Umbilical cord (tissue), 1 donor: ENCODE results near the gene GUK1. TPM values are rescaled to one million over a fixed set of nuclear protein-coding genes. Genes with fewer than 3 reads are reported as not detected.

Source experiments
- total RNA-seq: library from RNA; depleted of rRNA; stranded (reverse); fragments of >200 nt; gene quantifications from one replicate; pipeline ENCODE4 v1.2.3, GENCODE V29; 2014; ENCODE audit warnings: low replicate concordance; ENCODE audit not compliant: insufficient read depth

Gene GUK1
- total RNA-seq, 1 donor from 2014 or later: 239 TPM

Other genes starting within 250 kb of the GUK1 start
- 8.7 TPM for gene WNT9A, start 192.3 kb upstream of the GUK1 start, total RNA-seq
- not detected for gene WNT3A, start 133.3 kb upstream of the GUK1 start, total RNA-seq
- 159 TPM for gene ARF1, start 57.6 kb upstream of the GUK1 start, total RNA-seq
- gene C1orf35, start 37.0 kb upstream of the GUK1 start, total RNA-seq: 10.4 TPM
- gene MRPL55, start 31.0 kb upstream of the GUK1 start, total RNA-seq: 46.0 TPM
- gene GJC2, start 9.7 kb downstream of the GUK1 start, total RNA-seq: 1.9 TPM
- 5.1 TPM for gene IBA57, start 25.5 kb downstream of the GUK1 start, total RNA-seq
- 23.1 TPM for gene OBSCN, start 67.8 kb downstream of the GUK1 start, total RNA-seq